ENCODE data around the gene RAB10.
A peak's percentile ranks its signal among the peaks of the same experiment; 100 is the strongest.

Gene RAB10

DNA sequence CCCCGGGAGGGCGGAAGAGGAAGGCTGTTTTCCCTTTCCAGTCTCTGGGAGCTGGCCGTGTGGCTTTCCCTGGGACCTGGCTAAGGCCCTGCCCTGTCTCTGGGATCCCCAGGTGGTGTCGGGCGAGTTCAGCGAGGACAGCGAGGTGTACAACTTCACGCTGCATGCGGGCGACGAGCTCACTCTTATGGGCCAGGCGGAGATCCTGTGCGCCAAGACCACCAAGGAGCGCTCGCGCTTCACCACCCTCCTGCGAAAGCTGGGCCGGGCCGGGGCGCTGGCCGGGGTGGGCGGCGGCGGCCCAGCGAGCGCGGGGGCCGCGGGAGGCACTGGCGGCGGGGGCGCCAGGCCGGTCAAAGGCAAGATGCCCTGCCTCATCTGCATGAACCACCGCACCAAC is 150.2 kb downstream of the RAB10 start:
- DNase-seq: no peak

- DNase-seq: peak; percentile 82
Observed at GRCh38 chr2:26184555-26185303, 150.8 kb downstream of the RAB10 start.

DNA sequence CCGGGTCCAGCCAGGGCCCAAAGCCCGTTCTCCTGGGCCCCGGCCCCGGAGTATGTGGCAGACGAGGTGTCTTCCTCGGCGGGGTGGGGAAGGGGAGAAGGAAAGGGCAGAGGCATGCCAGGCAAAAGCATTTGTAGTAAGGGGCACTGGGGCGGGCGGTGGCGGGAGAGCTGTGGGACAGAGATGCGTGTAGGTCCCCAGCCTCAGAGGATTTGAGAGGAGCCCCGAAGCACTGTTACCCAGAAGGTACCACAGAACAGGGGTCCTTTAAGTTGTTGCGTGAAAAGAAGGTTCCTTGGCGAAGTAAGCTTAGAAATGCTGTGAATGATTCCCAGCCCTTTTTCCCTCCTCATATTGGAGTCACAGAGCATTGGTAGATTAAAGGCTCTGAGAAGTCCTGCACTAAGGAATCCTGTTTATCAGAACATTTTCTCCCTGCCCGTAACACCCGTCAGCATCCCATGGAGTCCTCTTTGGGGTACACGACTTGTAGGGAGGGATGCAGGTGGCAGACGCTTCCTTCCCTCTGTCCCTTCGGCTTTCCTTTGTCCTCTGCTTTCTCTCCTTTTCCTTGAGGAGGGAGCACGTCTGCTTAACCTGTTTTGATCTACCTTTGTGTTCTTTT is 151.5 kb downstream of the RAB10 start:
- no peak for DNase-seq

- DNase-seq: no peak
Observed at GRCh38 chr2:26185954-26186770, 152.3 kb downstream of the RAB10 start.
